ENCODE data around the gene CTNND1. TPM values are rescaled to one million over a fixed set of nuclear protein-coding genes. Genes with fewer than 3 reads are reported as not detected.
A peak's percentile ranks its signal among the peaks of the same experiment; 100 is the strongest.

The CTNND1 gene
- total RNA-seq, 1 donor from 2014 or later = 350 TPM

- no peak for DNase-seq (ENCODE audit: low spot score)
- Mint-ChIP-seq H3K27ac (ENCODE audit: unreplicated experiment) (peak overlapping the region; percentile 48), H3K27me3 (ENCODE audit: unreplicated experiment) (peaks cover 7% of the 10 kb centered on the region), H3K36me3 (ENCODE audit: low read depth, unreplicated experiment) (peaks cover 58% of the 10 kb centered on the region), H3K4me3 (ENCODE audit: unreplicated experiment) (peak overlapping the region; percentile 16), H3K4me1 (ENCODE audit: unreplicated experiment) (peaks cover 19% of the 10 kb centered on the region), H3K9me3 (ENCODE audit: unreplicated experiment) (no peaks in the 10 kb centered on the region)
- TF ChIP-seq, protein P1, sequence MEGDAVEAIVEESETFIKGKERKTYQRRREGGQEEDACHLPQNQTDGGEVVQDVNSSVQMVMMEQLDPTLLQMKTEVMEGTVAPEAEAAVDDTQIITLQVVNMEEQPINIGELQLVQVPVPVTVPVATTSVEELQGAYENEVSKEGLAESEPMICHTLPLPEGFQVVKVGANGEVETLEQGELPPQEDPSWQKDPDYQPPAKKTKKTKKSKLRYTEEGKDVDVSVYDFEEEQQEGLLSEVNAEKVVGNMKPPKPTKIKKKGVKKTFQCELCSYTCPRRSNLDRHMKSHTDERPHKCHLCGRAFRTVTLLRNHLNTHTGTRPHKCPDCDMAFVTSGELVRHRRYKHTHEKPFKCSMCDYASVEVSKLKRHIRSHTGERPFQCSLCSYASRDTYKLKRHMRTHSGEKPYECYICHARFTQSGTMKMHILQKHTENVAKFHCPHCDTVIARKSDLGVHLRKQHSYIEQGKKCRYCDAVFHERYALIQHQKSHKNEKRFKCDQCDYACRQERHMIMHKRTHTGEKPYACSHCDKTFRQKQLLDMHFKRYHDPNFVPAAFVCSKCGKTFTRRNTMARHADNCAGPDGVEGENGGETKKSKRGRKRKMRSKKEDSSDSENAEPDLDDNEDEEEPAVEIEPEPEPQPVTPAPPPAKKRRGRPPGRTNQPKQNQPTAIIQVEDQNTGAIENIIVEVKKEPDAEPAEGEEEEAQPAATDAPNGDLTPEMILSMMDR (IDR thresholded peaks at IDR 0.05; ENCODE audit: unreplicated experiment) = no peak
Measured at GRCh38 chr11:57805780-57806179, 44.2 kb downstream of the CTNND1 start.

DNA sequence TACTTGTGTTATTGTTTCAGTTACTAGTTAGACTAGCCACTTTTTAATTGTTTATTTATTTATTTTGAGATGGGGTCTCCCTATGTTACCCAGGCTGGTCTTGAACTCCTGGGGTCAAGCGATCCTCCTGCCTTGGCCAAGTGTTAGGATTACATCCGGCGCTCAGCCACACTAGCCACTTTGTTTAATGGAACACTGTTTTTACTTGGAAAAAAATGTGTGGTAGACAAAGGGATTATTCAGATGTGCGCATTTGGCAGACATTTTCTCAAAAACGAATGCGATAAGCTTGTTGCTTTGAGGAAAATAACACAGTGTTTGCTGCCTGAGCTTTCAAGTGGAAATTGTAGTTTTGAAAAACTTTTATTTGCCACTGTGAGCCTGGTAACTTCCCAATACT lies 51.0 kb downstream of the CTNND1 start:
- Mint-ChIP-seq H3K27ac (ENCODE audit: unreplicated experiment) (no peak overlapping the region), H3K4me1 (ENCODE audit: unreplicated experiment) (no peaks in the 10 kb centered on the region), H3K4me3 (ENCODE audit: unreplicated experiment) (no peak overlapping the region), H3K36me3 (ENCODE audit: low read depth, unreplicated experiment) (peaks cover 45% of the 10 kb centered on the region), H3K9me3 (ENCODE audit: unreplicated experiment) (no peaks in the 10 kb centered on the region), H3K27me3 (ENCODE audit: unreplicated experiment) (no peaks in the 10 kb centered on the region)
- TF ChIP-seq, protein P1 (IDR thresholded peaks at IDR 0.05; ENCODE audit: unreplicated experiment) = no peak
- no peak for DNase-seq (ENCODE audit: low spot score)

GRCh38 chr11:57815476-57815875 lies 53.9 kb downstream of the CTNND1 start:
- H3K36me3 Mint-ChIP-seq (ENCODE audit: low read depth, unreplicated experiment) = peaks cover 51% of the 10 kb centered on the region
- H3K27me3 Mint-ChIP-seq (ENCODE audit: unreplicated experiment) = peaks cover 2% of the 10 kb centered on the region
- no peak overlapping the region for H3K4me3 Mint-ChIP-seq (ENCODE audit: unreplicated experiment)
- TF ChIP-seq, protein P1 (IDR thresholded peaks at IDR 0.05; ENCODE audit: unreplicated experiment) = no peak
- H3K4me1 Mint-ChIP-seq (ENCODE audit: unreplicated experiment) = no peaks in the 10 kb centered on the region
- no peak overlapping the region for H3K27ac Mint-ChIP-seq (ENCODE audit: unreplicated experiment)
- H3K9me3 Mint-ChIP-seq (ENCODE audit: unreplicated experiment) = no peaks in the 10 kb centered on the region
- no peak for DNase-seq (ENCODE audit: low spot score)

- Mint-ChIP-seq H3K4me3 (ENCODE audit: unreplicated experiment) (peak overlapping the region; percentile 31), H3K4me1 (ENCODE audit: unreplicated experiment) (no peaks in the 10 kb centered on the region), H3K27me3 (ENCODE audit: unreplicated experiment) (peaks cover 2% of the 10 kb centered on the region), H3K27ac (ENCODE audit: unreplicated experiment) (peak overlapping the region; percentile 10), H3K9me3 (ENCODE audit: unreplicated experiment) (no peaks in the 10 kb centered on the region), H3K36me3 (ENCODE audit: low read depth, unreplicated experiment) (peaks cover 51% of the 10 kb centered on the region)
- TF ChIP-seq, protein P1 (IDR thresholded peaks at IDR 0.05; ENCODE audit: unreplicated experiment) = no peak
- no peak for DNase-seq (ENCODE audit: low spot score)
Measured at GRCh38 chr11:57815877-57816276, 54.3 kb downstream of the CTNND1 start.

DNA sequence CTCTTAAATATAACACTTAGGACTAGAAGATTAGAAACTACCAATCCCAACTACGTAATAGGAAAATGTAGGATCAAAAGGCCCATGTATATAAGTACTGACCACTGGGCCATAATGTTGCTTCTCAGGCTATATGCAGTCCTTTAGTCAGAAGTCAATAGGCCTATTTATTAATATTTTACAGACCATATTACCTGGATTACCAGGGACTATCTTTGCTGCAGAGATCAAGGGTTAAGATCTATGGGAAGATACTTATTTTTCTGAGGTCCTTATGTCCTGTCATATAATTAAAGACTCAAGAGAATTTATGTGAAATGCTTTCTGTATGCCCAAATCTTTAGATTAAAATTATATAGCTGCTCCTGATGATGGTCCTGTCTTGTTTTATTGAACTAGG lies 57.2 kb downstream of the CTNND1 start:
- DNase-seq (ENCODE audit: low spot score) = no peak
- Mint-ChIP-seq H3K4me3 (ENCODE audit: unreplicated experiment) (no peak overlapping the region), H3K27ac (ENCODE audit: unreplicated experiment) (no peak overlapping the region), H3K36me3 (ENCODE audit: low read depth, unreplicated experiment) (peaks cover 48% of the 10 kb centered on the region), H3K9me3 (ENCODE audit: unreplicated experiment) (no peaks in the 10 kb centered on the region), H3K4me1 (ENCODE audit: unreplicated experiment) (peaks cover 2% of the 10 kb centered on the region), H3K27me3 (ENCODE audit: unreplicated experiment) (peaks cover 3% of the 10 kb centered on the region)
- TF ChIP-seq, protein P1 (IDR thresholded peaks at IDR 0.05; ENCODE audit: unreplicated experiment) = no peak
